Progenitor cell of endocrine pancreas (in vitro differentiated cells): ENCODE data around the gene GSE1. TPM values are rescaled to one million over a fixed set of nuclear protein-coding genes. Genes with fewer than 3 reads are reported as not detected.

ENCODE experiments used
- DNase-seq: peaks from one replicate; pipeline ENCODE4 v3.0.0; 2021; ENCODE audit warnings: low spot score; ENCODE audit not compliant: unreplicated experiment
- H3K27ac Mint-ChIP-seq: 2 replicates; pipeline ENCODE4 v1.8.0; 2021; ENCODE audit warnings: mild to moderate bottlenecking, moderate library complexity, mixed read lengths
- H3K27me3 Mint-ChIP-seq: 2 replicates; pipeline ENCODE4 v1.8.0; 2021; ENCODE audit warnings: mixed read lengths
- H3K36me3 Mint-ChIP-seq: 2 replicates; pipeline ENCODE4 v1.8.0; 2022; ENCODE audit warnings: mixed read lengths; ENCODE audit not compliant: insufficient read depth
- H3K4me1 Mint-ChIP-seq: 2 replicates; pipeline ENCODE4 v1.8.0; 2021; ENCODE audit warnings: low read depth, mixed read lengths
- H3K4me3 Mint-ChIP-seq: 2 replicates; pipeline ENCODE4 v1.8.0; 2021; ENCODE audit warnings: low read depth, mild to moderate bottlenecking, moderate library complexity, mixed read lengths
- H3K9me3 Mint-ChIP-seq: 2 replicates; pipeline ENCODE4 v1.8.0; 2021; ENCODE audit warnings: low read depth, mixed read lengths
- CTCF ChIP-seq: fragments of 200-600 bp; sonication (generic); IDR thresholded peaks from one replicate; pipeline ENCODE4 v1.5.0; 2021; ENCODE audit warnings: antibody characterized with exemption, mild to moderate bottlenecking; ENCODE audit not compliant: unreplicated experiment
- total RNA-seq: library from RNA; stranded (reverse); gene quantifications from 2 replicates; pipeline ENCODE4 v1.2.1, GENCODE V29; 2021

GSE1 gene
- total RNA-seq, 1 donor from 2014 or later: 136 TPM

- TF ChIP-seq CTCF: no peak
- H3K4me1 Mint-ChIP-seq: peaks cover 32% of the 10 kb centered on the region
- no peaks in the 10 kb centered on the region for H3K36me3 Mint-ChIP-seq
- H3K9me3 Mint-ChIP-seq: no peaks in the 10 kb centered on the region
- no peak overlapping the region for H3K27ac Mint-ChIP-seq
- no peak for DNase-seq
- H3K4me3 Mint-ChIP-seq: no peak overlapping the region
- no peaks in the 10 kb centered on the region for H3K27me3 Mint-ChIP-seq
These were observed 37.2 kb upstream of the GSE1 start for GRCh38 chr16:85575920-85576319.

GRCh38 chr16:85576944-85577343, 36.2 kb upstream of the GSE1 start:
- no peak overlapping the region for H3K27ac Mint-ChIP-seq
- no peaks in the 10 kb centered on the region for H3K27me3 Mint-ChIP-seq
- H3K4me1 Mint-ChIP-seq: peaks cover 28% of the 10 kb centered on the region
- no peak overlapping the region for H3K4me3 Mint-ChIP-seq
- H3K36me3 Mint-ChIP-seq: no peaks in the 10 kb centered on the region
- TF ChIP-seq CTCF: no peak
- no peaks in the 10 kb centered on the region for H3K9me3 Mint-ChIP-seq
- DNase-seq: no peak

GRCh38 chr16:85577899-85578598, 35.1 kb upstream of the GSE1 start:
- TF ChIP-seq CTCF: no peak
- Mint-ChIP-seq H3K36me3 (no peaks in the 10 kb centered on the region), H3K27ac (no peak overlapping the region), H3K4me1 (peaks cover 30% of the 10 kb centered on the region), H3K27me3 (no peaks in the 10 kb centered on the region), H3K4me3 (no peak overlapping the region), H3K9me3 (no peaks in the 10 kb centered on the region)
- DNase-seq: no peak

- Mint-ChIP-seq H3K4me1 (peaks cover 34% of the 10 kb centered on the region), H3K27me3 (no peaks in the 10 kb centered on the region), H3K4me3 (no peak overlapping the region), H3K27ac (no peak overlapping the region), H3K36me3 (no peaks in the 10 kb centered on the region), H3K9me3 (no peaks in the 10 kb centered on the region)
- no peak for DNase-seq
- TF ChIP-seq CTCF: no peak
These were observed 34.5 kb upstream of the GSE1 start for GRCh38 chr16:85578599-85578948.

GRCh38 chr16:85579191-85579590, 33.9 kb upstream of the GSE1 start:
- no peak for TF ChIP-seq CTCF
- DNase-seq: no peak
- H3K4me1 Mint-ChIP-seq: peaks cover 33% of the 10 kb centered on the region
- H3K27ac Mint-ChIP-seq: no peak overlapping the region
- H3K4me3 Mint-ChIP-seq: no peak overlapping the region
- H3K36me3 Mint-ChIP-seq: no peaks in the 10 kb centered on the region
- no peaks in the 10 kb centered on the region for H3K27me3 Mint-ChIP-seq
- no peaks in the 10 kb centered on the region for H3K9me3 Mint-ChIP-seq
